HG03378 (cell line): ENCODE measurements around the gene ABCA4.
"Not testable (repeated sequence)": the region's sequence is repeated elsewhere in the genome, so short reads cannot be mapped to it uniquely, and the experiment has no call there.

ENCODE experiments used
- ATAC-seq: cut with Tn5 transposase; IDR thresholded peaks from one replicate; pipeline ENCODE4 v1.9.1; 2021; ENCODE audit warnings: mild to moderate bottlenecking, moderate library complexity; ENCODE audit not compliant: unreplicated experiment

ABCA4 gene

GRCh38 chr1:94120991-94121390 lies at the start of gene ABCA4:
Gene ABCA4 (minus strand): TSS chr1:94121148. CDS start chr1:94121045, 103 bp downstream.
- no peak for ATAC-seq

- ATAC-seq, result no peak
Measured at GRCh38 chr1:94169126-94169525, 48.2 kb upstream of the ABCA4 start.

DNA sequence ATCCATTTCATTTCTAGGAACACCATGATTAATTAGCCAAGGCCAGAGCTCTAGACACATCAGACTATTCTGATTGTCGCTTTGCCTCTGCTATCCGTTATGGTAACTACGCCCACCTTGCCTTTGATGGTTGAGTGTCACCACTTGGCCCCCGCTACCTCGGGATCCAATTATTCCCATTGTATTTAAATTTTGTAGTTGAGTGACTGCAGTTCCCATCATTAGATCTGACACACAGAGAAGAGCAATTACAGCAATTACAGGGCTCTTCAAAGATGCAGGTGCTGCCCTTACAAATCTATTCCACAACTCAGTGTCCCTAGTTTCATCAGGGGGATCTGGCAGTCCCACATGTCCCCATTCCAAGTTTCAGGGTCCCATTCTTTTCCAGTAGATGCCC lies 44.9 kb upstream of the ABCA4 start:
- ATAC-seq, result no peak

- not testable (repeated sequence) for ATAC-seq
Measured at GRCh38 chr1:94164885-94165284, 43.9 kb upstream of the ABCA4 start.

DNA sequence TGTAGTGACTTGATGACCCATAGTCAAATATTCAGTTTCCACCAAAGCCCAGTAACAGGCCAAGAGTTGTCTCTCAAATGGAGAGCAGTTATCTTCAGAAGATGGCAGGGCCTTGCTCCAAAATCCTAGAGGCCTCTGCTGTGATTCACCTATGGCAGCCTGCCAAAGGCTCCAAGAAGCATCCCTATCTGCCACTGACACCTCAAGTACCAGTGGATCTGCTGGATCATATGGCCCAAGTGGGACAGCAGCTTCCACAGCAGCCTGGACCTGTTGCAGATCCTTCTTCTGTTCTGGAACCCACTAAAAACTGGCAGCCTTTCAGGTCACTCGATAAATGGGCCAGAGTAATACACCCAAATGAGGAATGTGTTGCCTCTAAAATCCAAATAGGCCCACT lies 43.2 kb upstream of the ABCA4 start:
- not testable (repeated sequence) for ATAC-seq

- ATAC-seq, result not testable (repeated sequence)
Measured at GRCh38 chr1:94163249-94163648, 42.3 kb upstream of the ABCA4 start.

DNA sequence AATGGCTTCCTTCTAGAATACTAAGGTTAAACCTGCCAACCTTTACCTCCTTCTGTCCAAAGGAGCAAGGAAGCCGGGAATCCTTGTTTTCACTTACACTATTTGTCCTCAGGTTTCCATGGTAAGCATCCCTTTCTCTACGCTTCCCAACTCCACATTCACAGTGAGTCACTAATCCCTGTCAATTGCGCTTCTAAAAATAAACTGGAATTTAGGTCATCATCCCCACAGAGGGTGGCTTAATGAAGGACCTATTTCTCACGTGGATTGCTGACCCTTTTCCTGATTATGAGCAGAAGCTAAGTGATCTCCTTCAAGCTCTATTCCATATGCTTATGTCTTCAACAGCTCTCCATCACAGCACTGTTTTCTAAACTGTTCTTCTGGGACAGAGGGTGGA lies 39.9 kb upstream of the ABCA4 start:
- no peak for ATAC-seq

DNA sequence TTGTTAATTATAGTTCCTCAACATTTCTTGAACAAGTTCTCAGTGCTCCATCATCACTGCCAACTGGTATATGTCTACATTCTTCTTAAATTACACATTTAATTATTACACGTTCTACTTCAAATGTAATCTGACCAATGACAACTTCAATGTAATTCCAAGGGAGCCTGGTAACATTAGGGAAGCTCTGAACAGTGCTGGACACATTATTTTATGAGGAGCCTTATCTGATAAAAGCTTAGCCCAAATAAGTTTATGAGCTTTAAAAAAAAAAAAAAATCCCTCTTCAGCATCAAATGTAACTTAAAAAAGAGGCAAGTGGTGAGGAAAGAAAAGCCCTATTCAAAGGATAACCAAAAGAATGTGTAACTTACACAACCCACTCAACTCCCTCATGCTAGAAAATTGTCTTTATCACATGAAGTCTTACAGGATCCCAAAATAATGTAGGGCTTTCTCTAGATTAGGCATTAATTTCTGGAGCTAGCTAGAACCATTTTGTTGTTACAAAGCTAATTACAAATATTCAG lies 35.2 kb upstream of the ABCA4 start:
- ATAC-seq, result no peak

DNA sequence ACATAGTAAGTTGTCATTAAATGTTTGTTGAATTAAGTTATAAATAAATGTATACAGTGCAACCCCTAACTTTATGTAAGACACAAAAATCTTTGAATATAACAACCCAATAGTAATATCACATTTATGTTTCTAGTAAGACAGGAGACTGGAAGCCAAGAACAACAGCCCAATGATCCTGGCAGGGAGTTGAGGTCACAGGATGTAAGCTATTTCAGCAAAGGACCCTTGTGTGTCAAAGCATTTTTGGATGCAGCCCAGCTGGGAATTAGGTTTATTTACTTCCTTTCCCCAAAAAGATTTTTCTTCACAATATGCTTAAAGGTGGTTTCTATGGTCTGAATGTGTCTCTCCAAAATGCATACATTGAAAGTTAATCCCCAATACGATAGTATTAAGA lies 34.0 kb upstream of the ABCA4 start:
- ATAC-seq, result no peak

DNA sequence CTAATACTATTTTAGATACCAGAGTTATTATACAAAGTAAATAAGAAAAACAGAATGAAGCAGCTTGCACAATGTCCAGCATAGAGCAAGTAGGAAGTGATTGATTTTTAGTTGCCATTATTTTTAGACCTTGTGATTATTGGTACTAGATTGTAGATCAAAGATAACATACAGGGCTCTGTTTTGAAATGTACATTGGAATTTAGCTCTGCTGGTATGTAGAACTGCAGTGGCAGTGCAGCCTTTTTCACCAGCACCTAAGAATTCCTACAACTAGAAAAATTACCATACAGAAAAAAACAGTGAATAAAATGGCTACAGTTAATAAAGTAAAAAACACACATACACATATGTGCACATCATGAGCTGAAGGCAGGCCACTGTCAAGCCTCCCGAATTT lies 32.2 kb upstream of the ABCA4 start:
- no peak for ATAC-seq

GRCh38 chr1:94149166-94149565 lies 28.2 kb upstream of the ABCA4 start:
- ATAC-seq, result not testable (repeated sequence)

GRCh38 chr1:94146273-94146672 lies 25.3 kb upstream of the ABCA4 start:
- no peak for ATAC-seq

DNA sequence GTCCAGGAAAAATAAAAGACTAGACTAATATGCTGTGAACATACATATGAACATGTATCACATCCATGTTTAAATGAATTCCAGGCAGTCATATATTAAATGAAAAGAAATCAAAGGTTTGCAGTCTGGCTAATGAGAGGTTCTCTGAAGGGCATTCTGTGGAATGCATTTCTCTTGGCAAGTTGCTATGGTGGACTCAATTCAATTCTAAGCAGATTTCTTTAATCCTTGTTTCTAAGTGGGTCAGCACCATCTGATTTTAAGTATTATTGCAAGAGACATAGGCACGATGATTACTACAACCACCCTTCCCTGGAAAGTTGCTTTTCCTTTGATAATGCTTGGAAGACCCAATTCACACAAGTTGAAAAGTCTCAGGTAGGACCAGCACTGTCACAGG lies 23.9 kb upstream of the ABCA4 start:
- no peak for ATAC-seq

DNA sequence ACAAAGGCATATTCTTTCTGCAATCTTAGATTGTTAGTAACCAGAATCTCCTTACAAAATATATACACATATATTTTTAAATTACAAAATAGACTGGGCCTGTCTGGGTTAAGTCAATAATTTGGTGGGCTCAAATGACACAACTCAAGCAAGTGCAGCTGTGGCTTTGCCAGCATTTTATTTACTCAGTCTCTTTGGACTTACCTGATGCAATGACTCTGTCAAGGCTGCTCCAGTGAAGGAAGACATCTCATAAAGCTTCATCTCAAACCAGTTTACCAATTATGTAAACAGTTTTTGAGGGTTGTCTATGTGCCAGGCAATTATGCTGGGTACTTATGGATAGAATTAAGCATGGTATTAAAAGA lies 22.8 kb upstream of the ABCA4 start:
- ATAC-seq, result no peak

GRCh38 chr1:94143173-94143808 lies 22.3 kb upstream of the ABCA4 start:
- no peak for ATAC-seq

DNA sequence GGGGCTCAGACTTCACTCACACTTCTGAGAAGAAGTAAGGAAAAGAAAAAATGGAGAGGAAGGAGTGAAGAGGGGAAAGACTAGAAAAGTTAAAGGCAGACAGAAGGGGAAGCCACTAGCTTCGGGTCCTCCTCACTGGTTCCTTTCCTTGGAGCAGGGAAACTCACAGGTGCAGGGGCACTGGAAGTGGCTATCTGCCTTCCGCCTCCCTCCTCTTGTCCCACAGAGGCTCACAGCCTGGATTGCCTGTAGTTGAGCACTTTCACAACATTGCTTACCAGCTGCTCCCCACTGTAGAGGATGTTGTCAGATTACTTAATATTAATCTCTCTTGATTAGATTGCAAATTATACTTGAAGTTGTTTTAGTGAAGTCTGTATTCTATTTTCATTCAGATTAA lies 21.6 kb upstream of the ABCA4 start:
- no peak for ATAC-seq

DNA sequence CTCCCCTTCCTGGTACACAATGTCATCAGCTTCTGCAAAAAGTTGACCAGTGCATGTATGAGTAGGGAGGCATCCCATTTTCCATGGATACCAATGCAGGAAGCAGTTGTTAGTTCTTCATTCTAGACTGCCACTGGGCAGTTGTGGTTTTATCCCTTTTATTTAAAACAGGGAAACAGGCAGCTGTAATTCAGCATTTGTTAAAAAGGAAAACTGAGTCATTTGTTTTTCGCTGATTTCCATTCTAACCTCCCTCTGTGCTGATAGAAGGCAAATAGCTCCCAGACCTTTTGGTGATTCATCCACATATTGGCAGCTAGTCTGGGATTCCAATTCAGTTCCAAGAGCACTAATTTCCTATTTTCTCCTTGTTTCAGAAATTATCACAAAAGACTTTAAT lies 21.1 kb upstream of the ABCA4 start:
- no peak for ATAC-seq

- no peak for ATAC-seq
Measured at GRCh38 chr1:94132111-94132510, 11.2 kb upstream of the ABCA4 start.

DNA sequence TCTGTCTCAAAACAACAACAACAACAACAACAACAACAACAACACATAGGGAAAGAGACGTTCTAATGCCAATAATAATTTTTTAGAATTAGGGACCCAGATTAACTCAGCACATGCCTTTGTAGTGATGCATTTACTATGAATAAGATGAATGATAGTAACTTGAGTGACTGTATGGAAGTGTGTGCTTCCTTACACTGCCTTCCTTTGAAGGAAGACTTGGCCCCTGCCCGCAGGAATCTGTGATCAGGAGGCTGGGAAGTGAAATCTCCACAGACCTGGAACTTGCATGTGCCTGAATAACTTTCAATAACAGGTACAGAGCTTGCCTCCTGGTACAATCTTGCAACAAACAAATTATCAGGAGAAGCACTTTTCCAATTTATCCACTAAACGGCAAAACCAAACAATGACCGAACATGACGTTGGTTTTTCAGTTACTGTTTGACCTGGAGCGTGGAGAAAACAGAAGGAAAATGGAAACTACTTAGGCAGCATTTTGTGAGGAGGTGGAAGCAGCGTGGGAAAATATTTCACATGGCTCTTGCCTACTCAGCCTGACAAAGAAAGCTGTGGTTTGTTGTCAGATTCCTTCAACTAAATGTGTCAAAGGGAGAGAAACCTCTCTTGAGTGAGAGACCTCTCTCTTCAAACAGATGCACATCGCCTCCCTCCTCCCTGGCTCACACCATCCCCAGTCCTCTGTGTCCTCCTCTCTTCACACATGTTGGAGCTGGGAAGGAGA lies 10.1 kb upstream of the ABCA4 start:
- no peak for ATAC-seq

DNA sequence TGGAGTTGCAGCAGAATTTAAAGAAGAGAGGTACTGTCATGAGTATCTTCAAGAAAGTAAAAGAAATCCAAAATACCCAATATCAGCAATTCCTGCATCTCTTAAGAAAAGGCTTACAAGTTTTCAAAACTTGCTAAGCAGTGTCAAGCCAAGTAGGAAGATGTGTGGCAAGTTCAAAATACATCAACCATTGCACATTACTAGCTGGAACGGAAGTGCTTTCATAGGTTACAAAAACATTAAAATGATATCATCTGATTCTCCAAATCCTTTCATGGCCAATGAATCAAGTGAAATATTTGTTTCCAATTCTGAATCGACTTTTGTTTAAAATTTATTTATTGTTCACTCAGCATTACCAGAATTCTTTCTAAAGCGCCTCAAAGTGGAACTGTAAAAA lies 5.7 kb upstream of the ABCA4 start:
- no peak for ATAC-seq

DNA sequence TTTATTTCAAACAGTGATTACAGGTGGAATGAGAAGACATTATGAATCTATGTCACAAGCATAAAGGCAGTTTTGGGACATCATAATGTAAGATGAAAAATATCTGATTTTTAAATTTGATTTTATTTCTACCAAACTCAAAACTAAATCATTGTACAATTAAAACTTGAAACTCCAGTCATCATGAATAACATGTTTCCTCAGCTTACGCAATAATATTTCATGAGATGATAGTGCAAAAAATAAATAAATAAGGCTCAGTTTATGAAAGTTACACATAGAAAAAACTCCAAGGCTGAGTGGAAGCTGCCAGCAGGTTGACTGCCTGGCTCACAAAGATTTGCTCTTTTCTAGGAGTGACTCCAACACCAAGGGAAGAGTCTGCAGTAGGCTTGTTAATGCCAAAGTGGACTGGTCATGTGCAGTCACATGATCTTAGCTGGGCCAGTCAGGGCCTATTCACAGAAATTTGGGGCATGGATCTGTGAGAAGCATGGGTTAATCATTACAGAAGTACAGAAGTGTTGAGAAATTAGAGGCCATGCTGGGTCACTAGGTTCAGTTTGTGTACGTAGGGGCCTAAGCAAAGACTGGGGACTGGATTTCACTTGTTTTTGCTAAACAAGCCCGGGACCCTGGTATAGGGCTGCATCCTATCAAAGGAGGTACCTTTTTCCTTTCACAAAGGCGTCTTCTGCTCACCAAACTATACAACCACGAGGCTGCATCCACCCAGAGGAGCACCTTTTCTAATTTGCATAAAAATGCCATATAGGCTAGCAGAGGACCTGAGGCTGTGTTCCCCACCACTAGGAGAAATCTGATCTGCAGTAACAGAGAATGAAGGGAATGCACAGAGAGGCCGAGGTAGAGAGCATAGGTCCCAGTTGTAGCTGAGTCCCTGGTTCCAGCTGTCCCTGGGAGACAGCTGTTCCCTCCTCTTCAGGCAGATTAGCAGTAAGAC lies 4.9 kb upstream of the ABCA4 start:
- no peak for ATAC-seq
